Measurements from ENCODE around the gene ATF7.

DNA sequence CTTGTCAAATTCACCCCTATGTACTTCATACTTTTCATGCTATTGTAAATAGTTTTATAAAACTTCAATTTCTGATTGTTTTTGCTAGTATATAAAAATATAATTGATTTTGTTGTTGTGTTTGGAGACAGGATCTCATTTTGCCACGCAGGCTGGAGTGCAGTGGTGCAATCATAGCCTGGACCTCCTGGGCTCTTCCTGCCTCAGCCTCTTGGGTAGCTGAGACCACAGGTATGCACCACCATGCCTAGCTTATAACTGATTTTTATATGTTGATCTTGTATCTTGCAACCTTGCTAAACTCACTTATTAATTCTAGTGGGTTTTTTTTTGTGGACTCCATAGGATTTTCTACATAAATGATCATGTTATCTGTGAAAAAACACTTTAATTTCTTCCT is 26.2 kb upstream of the ATF7 start:
- TF ChIP-seq CTCF (IDR thresholded peaks at IDR 0.05) (no peak), EZH2phosphoT487 (IDR thresholded peaks at IDR 0.05) (no peak), EZH2 (IDR thresholded peaks at IDR 0.05) (no peak)

Measured in neural progenitor cell (in vitro differentiated cells).